ENCODE measurements around the gene THSD7B.

DNA sequence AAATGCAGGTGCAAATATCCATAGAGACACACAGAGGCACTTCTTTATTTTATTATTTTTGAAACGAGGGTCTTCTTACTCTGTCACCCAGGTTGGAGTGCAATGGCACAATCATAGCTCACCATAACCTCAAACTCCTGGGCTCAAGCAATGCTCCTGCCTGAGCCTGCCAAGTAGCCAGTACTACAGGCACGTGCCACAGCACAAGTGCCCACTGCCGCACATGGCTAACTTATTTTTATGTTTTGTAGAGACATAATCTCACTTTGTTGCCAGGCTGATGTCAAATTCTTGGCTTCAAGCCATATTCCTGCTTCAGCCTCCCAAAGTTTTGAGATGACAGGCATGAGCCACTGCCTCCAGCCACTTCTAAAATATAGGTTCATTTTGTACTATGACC, 537.6 kb downstream of the THSD7B start:
- TF ChIP-seq, protein P1, sequence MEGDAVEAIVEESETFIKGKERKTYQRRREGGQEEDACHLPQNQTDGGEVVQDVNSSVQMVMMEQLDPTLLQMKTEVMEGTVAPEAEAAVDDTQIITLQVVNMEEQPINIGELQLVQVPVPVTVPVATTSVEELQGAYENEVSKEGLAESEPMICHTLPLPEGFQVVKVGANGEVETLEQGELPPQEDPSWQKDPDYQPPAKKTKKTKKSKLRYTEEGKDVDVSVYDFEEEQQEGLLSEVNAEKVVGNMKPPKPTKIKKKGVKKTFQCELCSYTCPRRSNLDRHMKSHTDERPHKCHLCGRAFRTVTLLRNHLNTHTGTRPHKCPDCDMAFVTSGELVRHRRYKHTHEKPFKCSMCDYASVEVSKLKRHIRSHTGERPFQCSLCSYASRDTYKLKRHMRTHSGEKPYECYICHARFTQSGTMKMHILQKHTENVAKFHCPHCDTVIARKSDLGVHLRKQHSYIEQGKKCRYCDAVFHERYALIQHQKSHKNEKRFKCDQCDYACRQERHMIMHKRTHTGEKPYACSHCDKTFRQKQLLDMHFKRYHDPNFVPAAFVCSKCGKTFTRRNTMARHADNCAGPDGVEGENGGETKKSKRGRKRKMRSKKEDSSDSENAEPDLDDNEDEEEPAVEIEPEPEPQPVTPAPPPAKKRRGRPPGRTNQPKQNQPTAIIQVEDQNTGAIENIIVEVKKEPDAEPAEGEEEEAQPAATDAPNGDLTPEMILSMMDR (IDR thresholded peaks at IDR 0.05; ENCODE audit: low read length): no peak
- TF ChIP-seq EZH2 (IDR thresholded peaks at IDR 0.05; ENCODE audit: borderline replicate concordance, low read length): no peak
